HCT116 (cell line): Measurements from ENCODE around the gene SLC5A5. TPM values are rescaled to one million over a fixed set of nuclear protein-coding genes. Genes with fewer than 3 reads are reported as not detected.

Experiments used
- ATAC-seq: fragments of 200-7000 bp; cut with Tn5 transposase; 2 replicates; pipeline ENCODE4 v1.9.1; 2020; ENCODE audit warnings: mild to moderate bottlenecking, moderate library complexity
- BruUV-seq: library from RNA; stranded (reverse); fragments of 400-500 nt; replicated peaks from 2 replicates; lab custom pipeline; 2021; lab: Mats Ljungman, UMichigan
- CTCF ChIA-PET: fragments of 300-600 bp; sonication (Branson Sonifier 250); formaldehyde crosslinking; loops from one replicate; lab custom pipeline; 2021; ENCODE audit warnings: antibody characterized with exemption; lab: Charles Lee
- POLR2A ChIA-PET: fragments of 300-600, 350-600 bp; sonication (Branson Sonifier 250); formaldehyde crosslinking; loops from one replicate; lab custom pipeline; 2021; ENCODE audit warnings: antibody characterized with exemption; lab: Charles Lee
- RAD21 ChIA-PET, 2 experiments: fragments of 300-600 bp; sonication (Branson Sonifier 250); formaldehyde crosslinking; loops; one replicate each; lab custom pipeline; 2023; ENCODE audit warnings: low total read pairs in 2 of 2; ENCODE audit not compliant: uncharacterized antibody in 2 of 2, unreplicated experiment in 2 of 2, low non-redundant PET in 1 of 2; lab: Charles Lee
- DNase-seq: peaks from one replicate; pipeline ENCODE4 v3.0.0-alpha.2; 2010; ENCODE audit warnings: low read depth, low spot score
- H2AFZ ChIP-seq: fragments of 200-600 bp; shearing (Covaris generic), sonication (generic); 2 replicates; pipeline ENCODE4 v1.6.1; 2017; ENCODE audit warnings: low read depth, mixed run types, mixed read lengths, antibody characterized with exemption, low read length; ENCODE audit not compliant: poor library complexity, severe bottlenecking
- H3K27ac ChIP-seq: 2 replicates; pipeline ENCODE4 v1.5.1; 2012; ENCODE audit warnings: low read depth, low read length
- H3K27me3 ChIP-seq: fragments of 200-600 bp; sonication (generic); 2 replicates; pipeline ENCODE4 v1.6.1; 2016; ENCODE audit warnings: mixed run types, low read length, mixed read lengths; ENCODE audit not compliant: insufficient read depth
- H3K36me3 ChIP-seq, 2 experiments: fragments of 200-500 bp in 1 of 2; fragments of 200-600 bp in 1 of 2; sonication (Bioruptor generic) in 1 of 2; sonication (generic) in 1 of 2; 2 replicates each; pipeline versions ENCODE4 v1.5.1 to v1.6.1; 2014 to 2016; ENCODE audit warnings: low read length in 2 of 2, inconsistent platforms in 1 of 2, mixed read lengths in 1 of 2, mixed run types in 1 of 2; ENCODE audit not compliant: insufficient read depth in 2 of 2, control insufficient read depth in 1 of 2
- H3K4me1 ChIP-seq, 2 experiments: fragments of 200-600 bp in 1 of 2; sonication (generic) in 1 of 2; 2 replicates each; pipeline versions ENCODE4 v1.5.1 to v1.6.1; 2012 to 2017; ENCODE audit warnings: low read length in 2 of 2, inconsistent platforms in 1 of 2, mild to moderate bottlenecking in 1 of 2, mixed read lengths in 1 of 2, mixed run types in 1 of 2, moderate library complexity in 1 of 2; ENCODE audit not compliant: insufficient read depth in 2 of 2, control insufficient read depth in 1 of 2
- H3K4me2 ChIP-seq: fragments of 200-600 bp; sonication (generic); 2 replicates; pipeline ENCODE4 v1.6.1; 2017; ENCODE audit warnings: mixed run types, low read length, mixed read lengths
- H3K4me3 ChIP-seq, 2 experiments: fragments of 200-600 bp in 1 of 2; sonication (generic) in 1 of 2; replicated peaks in 1 of 2; 2 replicates each; pipeline ENCODE4 v1.5.1; 2011 to 2016; ENCODE audit warnings: low read length in 2 of 2, control low read depth in 1 of 2, low read depth in 1 of 2, mild to moderate bottlenecking in 1 of 2, mixed read lengths in 1 of 2, mixed run types in 1 of 2
- H3K79me2 ChIP-seq: fragments of 200-600 bp; sonication (generic); 2 replicates; pipeline ENCODE4 v1.6.1; 2017; ENCODE audit warnings: mild to moderate bottlenecking, mixed run types, low read length, moderate library complexity, mixed read lengths; ENCODE audit not compliant: insufficient read depth
- H3K9ac ChIP-seq: fragments of 200-600 bp; sonication (generic); 2 replicates; pipeline ENCODE4 v1.6.1; 2016; ENCODE audit warnings: low read length, mixed read lengths
- H3K9me2 ChIP-seq: fragments of 200-600 bp; sonication (generic), shearing (Covaris generic); 2 replicates; pipeline ENCODE4 v1.6.1; 2017; ENCODE audit warnings: mixed run types, mild to moderate bottlenecking, moderate library complexity; ENCODE audit not compliant: insufficient read depth
- H3K9me3 ChIP-seq, 2 experiments: fragments of 200-500 bp in 1 of 2; fragments of 200-600 bp in 1 of 2; sonication (Bioruptor generic) in 1 of 2; sonication (generic) in 1 of 2; 2 replicates each; pipeline ENCODE4 v1.6.1; 2014 to 2017; ENCODE audit warnings: low read length in 2 of 2, mixed read lengths in 2 of 2, inconsistent platforms in 1 of 2, low read depth in 1 of 2, mild to moderate bottlenecking in 1 of 2, mixed run types in 1 of 2, moderate library complexity in 1 of 2; ENCODE audit not compliant: control insufficient read depth in 1 of 2, insufficient read depth in 1 of 2
- H4K20me1 ChIP-seq: fragments of 200-600 bp; sonication (generic), shearing (Covaris generic); 2 replicates; pipeline ENCODE4 v1.6.1; 2017; ENCODE audit warnings: mixed run types, mild to moderate bottlenecking, moderate library complexity; ENCODE audit not compliant: insufficient read depth
- CBX3 ChIP-seq: IDR thresholded peaks from 2 replicates; pipeline ENCODE4 v1.6.1; 2012; ENCODE audit warnings: low read depth
- ELF1 ChIP-seq: IDR thresholded peaks from 2 replicates; pipeline ENCODE4 v1.6.1; 2012; ENCODE audit warnings: low read depth, borderline replicate concordance
- EZH2 ChIP-seq: fragments of 200-600 bp; sonication (generic); IDR thresholded peaks from 2 replicates; pipeline ENCODE4 v1.6.1; 2017; ENCODE audit warnings: antibody characterized with exemption, mixed run types
- JUND ChIP-seq: IDR thresholded peaks from 2 replicates; pipeline ENCODE4 v1.6.1; 2012
- POLR2A ChIP-seq: IDR thresholded peaks from 2 replicates; pipeline ENCODE4 v1.7.0; 2011; ENCODE audit warnings: borderline replicate concordance; ENCODE audit not compliant: insufficient read depth, insufficient read length; ENCODE audit errors: extremely low read depth
- RAD21 ChIP-seq: IDR thresholded peaks from 2 replicates; pipeline ENCODE4 v1.6.1; 2012; ENCODE audit warnings: low read depth, mild to moderate bottlenecking
- YY1 ChIP-seq: IDR thresholded peaks from 2 replicates; pipeline ENCODE4 v1.6.1; 2011; ENCODE audit warnings: low read length, low read depth, moderate library complexity, mild to moderate bottlenecking; ENCODE audit not compliant: insufficient replicate concordance; ENCODE audit errors: extremely low read depth
- ZBTB33 ChIP-seq: IDR thresholded peaks from 2 replicates; pipeline ENCODE4 v1.6.1; 2011; ENCODE audit warnings: mild to moderate bottlenecking, low read length, moderate library complexity; ENCODE audit not compliant: insufficient replicate concordance; ENCODE audit errors: extremely low read depth
- ZNF274 ChIP-seq: fragments of 200-500 bp; sonication (Bioruptor generic); IDR thresholded peaks from 2 replicates; pipeline ENCODE4 v1.6.1; 2014; ENCODE audit warnings: mild to moderate bottlenecking, low read depth, low read length, inconsistent platforms
- intact Hi-C: fragments of 100-400 bp; cut with micrococcal nuclease; formaldehyde crosslinking; loops from 2 replicates; pipeline ENCODE4 v1.10.0; 2022
- total RNA-seq: library from RNA; stranded (reverse); gene quantifications from one replicate; pipeline ENCODE4 v1.2.1, GENCODE V29; 2021; ENCODE audit not compliant: unreplicated experiment
- TF ChIP-seq, protein P1 (sequence below): IDR thresholded peaks from 2 replicates; pipeline ENCODE4 v1.6.1; 2012

The SLC5A5 gene
- total RNA-seq, 1 experiment from 2014 or later, result 0.59 TPM

DNA sequence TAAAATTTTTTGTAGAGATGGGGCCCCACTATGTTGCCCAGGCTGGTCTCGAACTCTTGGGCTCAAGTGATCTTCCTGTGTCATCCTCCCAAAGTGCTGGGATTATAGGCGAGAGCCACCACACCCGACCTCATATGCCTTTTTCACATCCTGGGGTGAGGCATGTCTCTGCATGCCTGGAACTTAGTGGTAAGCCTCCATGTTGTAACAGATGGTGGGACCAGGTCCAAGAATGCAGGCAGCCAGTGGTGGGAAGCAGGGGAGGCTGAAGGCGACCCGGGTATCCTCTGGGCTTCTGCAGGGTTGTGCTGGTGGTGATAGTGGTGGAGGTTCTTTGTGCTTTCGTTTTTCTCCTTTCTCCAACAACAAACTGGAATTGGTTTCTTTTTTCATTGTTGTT lies 31.0 kb downstream of the SLC5A5 start (continued):
- TF ChIP-seq POLR2A (no peak), ELF1 (no peak), JUND (no peak), ZBTB33 (no peak), YY1 (no peak), EZH2 (no peak)
- TF ChIP-seq, protein P1, sequence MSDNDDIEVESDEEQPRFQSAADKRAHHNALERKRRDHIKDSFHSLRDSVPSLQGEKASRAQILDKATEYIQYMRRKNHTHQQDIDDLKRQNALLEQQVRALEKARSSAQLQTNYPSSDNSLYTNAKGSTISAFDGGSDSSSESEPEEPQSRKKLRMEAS, result no peak
- TF ChIP-seq, all 23 proteins: peak for 0

GRCh38 chr19:17908244-17908643 lies 36.5 kb downstream of the SLC5A5 start:
- Histone ChIP-seq H3K27ac (no peak overlapping the region), H2AFZ (no peak overlapping the region), H3K9me3 (no peaks in the 10 kb centered on the region), H3K4me2 (no peak overlapping the region), H3K79me2 (no peaks in the 10 kb centered on the region), H4K20me1 (no peaks in the 10 kb centered on the region), H3K36me3 (no peaks in the 10 kb centered on the region), H3K4me3 (no peak overlapping the region), H3K9me2 (no peaks in the 10 kb centered on the region), H3K9ac (no peak overlapping the region), H3K4me1 (peaks cover 7 to 12% of the 10 kb centered on the region in 2 experiments; a peak in 3 of 4 replicates), H3K27me3 (no peaks in the 10 kb centered on the region)
- ATAC-seq, result no peak
- intact Hi-C loops, result no loop called here
- CTCF ChIA-PET, result no interaction called here
- RAD21 ChIA-PET, result no interaction called here
- TF ChIP-seq ZNF274 (no peak), ELF1 (no peak), CBX3 (peak; percentile 52; the same call in 1 of the 2 replicates), RAD21 (no peak)
- TF ChIP-seq, protein P1, result peak; percentile 9; the same call in 1 of the 2 replicates
- no peak for DNase-seq
- no TSS peak for BruUV-seq
- POLR2A ChIA-PET, result no interaction called here
